NCI-H1105 (cell line): ENCODE results near the gene IZUMO1.
"Not testable (repeated sequence)": the region's sequence is repeated elsewhere in the genome, so short reads cannot be mapped to it uniquely, and the experiment has no call there.

Experiments
- DNase-seq: peaks from one replicate; lab custom pipeline; 2025; lab: John Stamatoyannopoulos, UW

IZUMO1 gene

DNA sequence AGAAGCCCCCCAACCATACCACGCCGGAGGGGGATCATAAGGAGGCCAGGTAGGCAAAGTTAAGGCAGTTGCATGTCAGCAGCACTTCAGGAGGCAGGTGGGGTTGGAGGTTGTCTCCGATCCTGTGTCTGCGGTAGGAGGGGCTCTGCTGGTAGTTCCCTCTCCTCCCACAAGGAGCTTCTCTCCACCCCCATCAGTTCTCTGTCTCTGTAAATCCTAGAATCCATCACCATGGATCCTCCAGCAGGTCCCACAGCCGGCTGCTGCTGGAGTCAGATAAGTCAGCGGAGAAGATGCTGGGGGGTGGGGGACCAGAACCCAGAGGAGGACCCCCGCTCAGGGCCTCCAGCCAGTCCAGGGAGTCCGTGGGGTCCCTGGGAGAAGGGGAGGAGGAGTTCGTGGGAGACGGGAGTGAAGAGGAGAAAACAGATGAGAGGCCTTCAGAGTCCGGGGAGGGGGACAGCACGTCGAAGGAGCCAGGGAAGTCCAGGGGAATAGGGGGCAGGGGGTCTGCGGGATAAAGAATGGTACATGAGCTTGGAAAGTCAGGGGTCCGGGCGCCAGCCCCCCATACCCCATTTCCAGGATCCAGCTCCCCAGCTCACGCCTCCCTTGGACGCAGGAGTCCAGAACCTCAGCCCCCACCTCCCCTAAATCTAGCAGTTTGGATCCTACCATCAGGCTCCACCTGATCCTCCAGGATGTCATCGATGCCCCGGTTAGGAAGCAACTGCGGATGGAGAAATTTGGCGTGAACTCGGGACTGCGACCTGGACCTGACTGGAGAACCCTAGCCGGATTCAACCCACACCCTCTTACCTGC is 33.5 kb downstream of the IZUMO1 start:
- no peak for DNase-seq

GRCh38 chr19:48711106-48711662 is 35.5 kb downstream of the IZUMO1 start:
- no peak for DNase-seq

GRCh38 chr19:48708471-48708870 is 38.2 kb downstream of the IZUMO1 start:
- no peak for DNase-seq

DNA sequence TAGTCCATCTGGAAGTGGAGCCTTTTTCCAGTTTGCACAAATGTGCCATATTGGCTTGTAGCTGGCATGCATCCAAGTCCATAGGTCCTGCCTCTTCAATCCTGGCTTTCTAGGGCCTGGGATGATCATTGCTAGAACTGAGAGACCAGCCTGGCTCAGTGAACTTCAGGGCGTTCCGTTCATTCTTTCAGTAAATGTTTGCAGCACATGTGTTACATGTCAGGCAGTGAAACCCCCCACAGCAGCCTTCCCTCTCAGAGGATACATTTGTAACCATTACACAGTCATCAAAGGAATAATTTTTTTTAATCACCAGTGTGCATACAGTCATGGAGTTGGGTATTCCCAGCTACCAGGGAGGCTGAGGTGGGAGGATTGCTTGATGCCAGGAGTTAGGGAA is 41.3 kb downstream of the IZUMO1 start:
- DNase-seq: no peak

GRCh38 chr19:48703316-48703715 is 43.4 kb downstream of the IZUMO1 start:
- no peak for DNase-seq

GRCh38 chr19:48702701-48703100 is 44.0 kb downstream of the IZUMO1 start:
- DNase-seq: no peak

DNA sequence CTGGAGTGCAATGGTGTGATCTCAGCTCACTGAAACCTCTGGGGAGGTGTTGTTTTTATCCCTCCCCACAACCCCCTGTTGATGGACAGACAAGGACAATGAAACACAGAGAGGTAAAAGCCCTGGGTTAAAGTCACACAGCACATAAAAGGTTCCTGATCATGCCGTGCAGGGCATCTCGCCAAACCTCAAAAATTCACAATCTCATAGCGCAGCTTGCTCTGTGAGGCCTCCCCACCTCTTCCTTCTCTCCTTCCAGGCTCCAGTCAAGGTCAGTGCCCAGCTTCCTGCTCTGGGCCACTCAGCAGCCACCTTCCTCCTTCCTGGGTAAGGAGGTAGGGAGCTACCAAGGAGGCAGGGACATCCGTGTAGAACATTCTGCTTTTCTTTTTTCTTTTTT is 48.7 kb downstream of the IZUMO1 start:
- no peak for DNase-seq

DNA sequence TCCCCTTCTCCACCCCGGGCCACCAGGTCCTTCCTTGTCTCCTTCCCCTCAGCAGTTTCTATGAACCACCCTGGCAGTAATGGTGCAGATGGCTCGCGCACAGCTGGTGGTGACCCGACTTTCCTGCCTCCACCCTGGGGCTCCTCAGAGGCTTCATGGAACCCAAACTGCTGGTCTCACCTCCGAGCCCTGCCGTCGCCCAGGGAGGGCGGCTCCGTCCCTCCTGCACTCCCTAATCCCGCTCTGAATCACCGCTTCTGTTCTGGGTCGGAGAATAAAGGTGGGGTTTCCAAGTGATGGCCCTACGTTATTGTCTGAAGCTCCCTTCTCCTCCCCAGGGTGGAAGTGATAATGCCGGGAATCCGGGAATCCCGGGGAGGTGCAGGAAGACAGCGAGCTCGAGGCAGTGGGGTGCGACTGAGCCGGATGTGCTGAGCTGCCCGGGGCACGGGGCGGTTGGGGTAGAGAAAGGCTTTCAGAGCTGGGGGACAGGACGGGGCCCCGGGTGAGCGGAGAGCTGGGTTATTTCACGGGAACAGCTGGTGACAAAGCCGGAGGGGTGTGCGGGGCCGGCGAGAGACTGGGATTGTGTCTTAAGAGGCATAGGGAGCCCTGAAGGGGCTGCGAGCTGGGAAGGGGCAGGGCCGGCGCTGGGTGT is 50.2 kb downstream of the IZUMO1 start:
- no peak for DNase-seq

DNA sequence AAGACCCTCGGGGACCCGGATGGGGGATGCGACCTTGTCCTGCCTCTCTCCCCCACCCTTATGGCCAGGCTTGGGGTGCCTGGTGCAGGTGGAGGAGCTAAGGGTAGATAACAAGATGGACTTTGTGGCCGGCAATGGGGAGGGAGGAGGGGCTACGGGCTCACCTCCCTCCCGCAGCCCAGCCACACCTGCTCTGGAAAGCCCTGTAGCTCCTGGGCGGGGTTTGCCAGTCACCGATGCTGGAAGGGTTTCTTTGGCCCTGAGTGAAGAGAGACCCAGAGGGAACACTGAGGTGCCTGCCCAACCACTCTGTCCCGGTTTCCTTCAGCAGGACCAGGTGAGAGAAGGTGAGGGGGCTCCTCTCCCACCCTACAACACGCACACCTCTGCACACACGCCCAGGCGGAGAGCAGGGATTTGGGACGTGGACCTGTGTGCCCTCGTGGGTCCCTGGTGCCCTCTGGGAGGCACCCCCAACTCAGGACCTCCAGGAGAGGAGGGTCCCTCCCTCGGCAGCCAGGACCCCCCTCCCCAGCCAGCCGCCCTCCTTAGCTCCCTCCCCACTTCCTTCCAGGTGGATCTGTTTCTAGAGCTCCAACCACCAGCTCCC is 50.9 kb downstream of the IZUMO1 start, which contains the start of gene FUT2:
Gene FUT2, plus strand, starts transcription at position 229 of the 610 bp plus-strand sequence. CDS start 6,986 bp downstream, outside the sequence.
- no peak for DNase-seq

GRCh38 chr19:48693629-48694028 is 53.1 kb downstream of the IZUMO1 start:
- DNase-seq: not testable (repeated sequence)
